ENCODE data around the gene PCDHGB5.
A peak's percentile ranks its signal among the peaks of the same experiment; 100 is the strongest.

DNA sequence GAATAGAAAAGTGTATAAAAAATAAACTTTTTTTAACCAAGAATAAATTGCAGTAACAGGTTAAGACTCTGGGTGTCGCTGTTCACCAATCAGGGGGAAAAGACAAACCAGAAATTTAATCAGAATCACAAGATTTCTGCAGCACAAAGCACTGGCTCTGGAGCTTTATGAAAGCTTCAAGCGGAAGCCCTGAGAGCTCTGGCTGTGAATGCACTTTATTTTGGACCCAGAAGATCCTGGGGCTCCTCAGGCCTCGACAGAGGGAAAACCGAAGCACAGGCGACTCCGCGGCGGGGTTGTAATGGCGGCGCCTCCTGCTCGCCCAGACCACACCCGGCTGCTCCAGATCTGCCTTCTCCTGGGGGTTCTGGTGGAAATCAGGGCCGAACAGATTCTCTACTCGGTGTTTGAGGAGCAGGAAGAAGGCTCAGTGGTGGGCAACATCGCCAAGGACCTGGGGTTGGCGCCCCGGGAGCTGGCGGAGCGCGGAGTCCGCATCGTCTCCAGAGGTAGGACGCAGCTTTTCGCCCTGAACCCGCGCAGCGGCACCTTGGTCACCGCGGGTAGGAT, 42.8 kb upstream of the PCDHGB5 start, which contains the start of gene PCDHGA4:
- TF ChIP-seq, protein P1, sequence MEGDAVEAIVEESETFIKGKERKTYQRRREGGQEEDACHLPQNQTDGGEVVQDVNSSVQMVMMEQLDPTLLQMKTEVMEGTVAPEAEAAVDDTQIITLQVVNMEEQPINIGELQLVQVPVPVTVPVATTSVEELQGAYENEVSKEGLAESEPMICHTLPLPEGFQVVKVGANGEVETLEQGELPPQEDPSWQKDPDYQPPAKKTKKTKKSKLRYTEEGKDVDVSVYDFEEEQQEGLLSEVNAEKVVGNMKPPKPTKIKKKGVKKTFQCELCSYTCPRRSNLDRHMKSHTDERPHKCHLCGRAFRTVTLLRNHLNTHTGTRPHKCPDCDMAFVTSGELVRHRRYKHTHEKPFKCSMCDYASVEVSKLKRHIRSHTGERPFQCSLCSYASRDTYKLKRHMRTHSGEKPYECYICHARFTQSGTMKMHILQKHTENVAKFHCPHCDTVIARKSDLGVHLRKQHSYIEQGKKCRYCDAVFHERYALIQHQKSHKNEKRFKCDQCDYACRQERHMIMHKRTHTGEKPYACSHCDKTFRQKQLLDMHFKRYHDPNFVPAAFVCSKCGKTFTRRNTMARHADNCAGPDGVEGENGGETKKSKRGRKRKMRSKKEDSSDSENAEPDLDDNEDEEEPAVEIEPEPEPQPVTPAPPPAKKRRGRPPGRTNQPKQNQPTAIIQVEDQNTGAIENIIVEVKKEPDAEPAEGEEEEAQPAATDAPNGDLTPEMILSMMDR (conservative IDR thresholded peaks at IDR 0.05): peak; percentile 78
- no peak for TF ChIP-seq ZFX (IDR thresholded peaks at IDR 0.05)
